PC-9 (cell line): ENCODE data around the gene AXIN2. TPM values are rescaled to one million over a fixed set of nuclear protein-coding genes. Genes with fewer than 3 reads are reported as not detected.
"Not testable (repeated sequence)": the region's sequence is repeated elsewhere in the genome, so short reads cannot be mapped to it uniquely, and the experiment has no call there.

ENCODE experiments used
- BruUV-seq: library from RNA; stranded (reverse); fragments of 400-500 nt; replicated peaks from 2 replicates; lab custom pipeline; 2021; lab: Mats Ljungman, UMichigan
- CTCF ChIA-PET: fragments of 300-600 bp; sonication (Branson Sonifier 250); formaldehyde crosslinking; loops from one replicate; lab custom pipeline; 2022; ENCODE audit warnings: antibody characterized with exemption; lab: Charles Lee
- POLR2A ChIA-PET: fragments of 300-600 bp; sonication (Branson Sonifier 250); formaldehyde crosslinking; loops from one replicate; lab custom pipeline; 2022; ENCODE audit warnings: antibody characterized with exemption; ENCODE audit not compliant: unreplicated experiment; lab: Charles Lee
- DNase-seq, 2 experiments: peaks; one replicate each; pipeline versions ENCODE4 v3.0.0 to v3.0.0-alpha.2; 2015 to 2022; ENCODE audit warnings: mixed read lengths in 1 of 2
- H2AFZ ChIP-seq: fragments of 200-600 bp; sonication (generic); 2 replicates; pipeline ENCODE4 v1.8.1; 2017; ENCODE audit warnings: antibody characterized with exemption
- H3F3A ChIP-seq: fragments of 200-600 bp; sonication (generic); 2 replicates; pipeline ENCODE4 v1.8.1; 2017; ENCODE audit warnings: antibody characterized with exemption, mild to moderate bottlenecking, low read depth; ENCODE audit not compliant: insufficient read depth
- H3K27ac ChIP-seq: fragments of 200-600 bp; sonication (generic); 2 replicates; pipeline ENCODE4 v1.6.1; 2016; ENCODE audit warnings: mixed run types
- H3K27me3 ChIP-seq: fragments of 200-600 bp; sonication (generic); 2 replicates; pipeline ENCODE4 v1.6.1; 2016; ENCODE audit warnings: low read depth, mixed run types; ENCODE audit not compliant: insufficient read depth
- H3K36me3 ChIP-seq: fragments of 200-600 bp; sonication (generic); 2 replicates; pipeline ENCODE4 v1.6.1; 2016; ENCODE audit warnings: low read depth, mixed run types
- H3K4me1 ChIP-seq: fragments of 200-600 bp; sonication (generic); replicated peaks from 2 replicates; pipeline ENCODE4 v1.6.1; 2016; ENCODE audit warnings: mixed run types; ENCODE audit not compliant: insufficient read depth
- H3K4me2 ChIP-seq: fragments of 200-600 bp; sonication (generic); 2 replicates; pipeline ENCODE4 v1.6.1; 2017; ENCODE audit warnings: mixed run types
- H3K4me3 ChIP-seq: fragments of 200-600 bp; sonication (generic); 2 replicates; pipeline ENCODE4 v1.6.1; 2016; ENCODE audit warnings: mixed run types
- H3K79me2 ChIP-seq: fragments of 200-600 bp; sonication (generic); 2 replicates; pipeline ENCODE4 v1.6.1; 2017; ENCODE audit warnings: low read depth, mixed run types
- H3K9me2 ChIP-seq: fragments of 200-600 bp; sonication (generic); 2 replicates; pipeline ENCODE4 v1.8.1; 2017; ENCODE audit warnings: mild to moderate bottlenecking; ENCODE audit not compliant: insufficient read depth
- H3K9me3 ChIP-seq: fragments of 200-600 bp; sonication (generic); 2 replicates; pipeline ENCODE4 v1.8.1; 2016; ENCODE audit warnings: low read depth; ENCODE audit not compliant: insufficient read depth
- H4K20me1 ChIP-seq: fragments of 200-600 bp; sonication (generic); 2 replicates; pipeline ENCODE4 v1.8.1; 2017; ENCODE audit not compliant: insufficient read depth
- CTCF ChIP-seq: fragments of 200-600 bp; sonication (generic); conservative IDR thresholded peaks from 2 replicates; pipeline ENCODE4 v1.6.1; 2017; ENCODE audit warnings: mixed run types, antibody characterized with exemption, mild to moderate bottlenecking, moderate library complexity
- EZH2 ChIP-seq: fragments of 200-600 bp; sonication (generic); IDR thresholded peaks from 2 replicates; pipeline ENCODE4 v1.8.0; 2017; ENCODE audit warnings: antibody characterized with exemption, low read depth
- intact Hi-C: fragments of 100-400 bp; cut with micrococcal nuclease; formaldehyde crosslinking; loops from one replicate; pipeline ENCODE4 v1.10.0; 2022; ENCODE audit not compliant: unreplicated experiment
- total RNA-seq: library from RNA; stranded (reverse); gene quantifications from 2 replicates; pipeline ENCODE4 v1.2.3, GENCODE V29; 2021

The AXIN2 gene
- total RNA-seq, 1 experiment from 2014 or later: 0.24 TPM

DNA sequence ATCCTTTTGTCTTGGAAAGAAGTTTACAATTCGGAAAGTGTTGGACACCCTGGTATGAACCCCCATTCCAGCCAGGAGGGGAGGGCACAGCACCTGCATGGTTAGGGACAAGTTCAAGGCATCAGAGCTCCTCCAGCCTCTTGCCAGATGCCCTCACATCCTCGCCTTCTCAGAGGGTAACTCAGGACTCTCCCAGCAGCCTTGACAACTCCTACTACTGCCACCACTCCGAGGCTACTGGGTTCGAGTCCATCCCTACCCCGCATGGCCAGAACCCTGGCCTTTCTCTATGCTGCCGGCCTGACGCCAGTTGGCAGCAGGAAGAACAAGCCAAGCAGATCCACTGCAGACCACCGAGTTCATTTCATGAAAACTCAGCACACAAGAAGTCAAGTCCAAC lies 34.1 kb downstream of the AXIN2 start:
- TF ChIP-seq EZH2: no peak
- no peak for TF ChIP-seq CTCF
- DNase-seq: no peak
- POLR2A ChIA-PET: no interaction called here

GRCh38 chr17:65526854-65527253 lies 34.6 kb downstream of the AXIN2 start:
- H3F3A ChIP-seq, H3K4me3 ChIP-seq, H3K79me2 ChIP-seq, H3K4me2 ChIP-seq, H3K27ac ChIP-seq, H3K27me3 ChIP-seq, CTCF ChIA-PET, H3K9me3 ChIP-seq, H3K9me2 ChIP-seq, H3K36me3 ChIP-seq, POLR2A ChIA-PET, DNase-seq, H4K20me1 ChIP-seq, BruUV-seq, intact Hi-C loops, H2AFZ ChIP-seq: not testable (repeated sequence)
- H3K4me1 ChIP-seq: peaks cover 19% of the 10 kb centered on the region

More for the DNA sequence above, 34.1 kb downstream of the AXIN2 start:
- no peak overlapping the region for H2AFZ ChIP-seq
- H3K27me3 ChIP-seq: no peaks in the 10 kb centered on the region
- H4K20me1 ChIP-seq: no peaks in the 10 kb centered on the region
- CTCF ChIA-PET: no interaction called here
- no peaks in the 10 kb centered on the region for H3K36me3 ChIP-seq
- no peak overlapping the region for H3K27ac ChIP-seq
- H3K4me3 ChIP-seq: no peak overlapping the region
- no peaks in the 10 kb centered on the region; the same call in 1 of the 2 replicates for H3F3A ChIP-seq
- intact Hi-C loops: no loop called here
- peaks cover 20% of the 10 kb centered on the region for H3K4me1 ChIP-seq
- H3K9me2 ChIP-seq: no peaks in the 10 kb centered on the region
- H3K79me2 ChIP-seq: no peaks in the 10 kb centered on the region
- no TSS peak for BruUV-seq
- no peak overlapping the region for H3K4me2 ChIP-seq
- H3K9me3 ChIP-seq: no peaks in the 10 kb centered on the region

DNA sequence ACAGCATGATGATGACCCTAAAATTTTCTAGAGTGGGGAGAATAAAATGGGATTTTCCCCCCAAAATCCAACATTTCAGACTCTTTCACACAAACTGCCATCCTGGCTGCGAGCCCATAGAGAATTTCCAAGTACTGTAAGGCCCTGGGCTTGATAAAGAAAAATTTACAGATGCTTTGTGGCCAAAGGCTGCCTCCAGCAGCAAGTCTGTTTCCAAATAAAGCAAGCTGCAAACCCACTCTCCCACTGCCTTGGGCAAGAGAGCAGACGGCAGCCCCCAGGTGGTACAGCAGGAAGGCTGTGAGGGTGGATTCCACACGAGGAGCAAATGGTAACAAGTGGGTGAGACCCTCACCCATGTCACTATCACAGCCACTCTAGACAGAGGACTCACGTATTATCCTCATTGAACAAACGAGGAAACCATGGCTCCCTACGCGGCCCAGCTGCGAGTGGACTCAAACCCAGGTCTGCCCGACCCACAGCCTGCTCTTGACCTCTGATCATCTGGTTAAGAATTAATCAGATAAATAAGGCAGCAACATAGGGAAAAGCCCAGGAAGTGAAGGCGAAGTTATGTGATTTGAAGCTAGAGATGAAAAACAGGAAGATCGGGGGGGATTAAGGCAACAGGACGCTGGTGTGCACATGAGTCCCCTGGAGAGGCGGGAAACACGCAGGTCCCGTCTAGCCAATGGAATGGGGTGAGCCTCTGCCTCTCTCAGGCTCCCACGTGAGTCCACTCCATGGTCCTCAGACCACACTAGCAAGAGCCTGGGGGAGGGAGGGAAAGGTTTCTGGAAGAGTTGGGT lies 37.4 kb downstream of the AXIN2 start:
- no TSS peak for BruUV-seq
- Histone ChIP-seq H3K4me3 (no peak overlapping the region), H3K4me1 (peaks cover 13% of the 10 kb centered on the region; the same call in 1 of the 2 replicates), H3F3A (no peaks in the 10 kb centered on the region; the same call in 1 of the 2 replicates), H4K20me1 (no peaks in the 10 kb centered on the region), H2AFZ (no peak overlapping the region), H3K9me2 (no peaks in the 10 kb centered on the region), H3K4me2 (no peak overlapping the region), H3K27me3 (no peaks in the 10 kb centered on the region), H3K9me3 (no peaks in the 10 kb centered on the region), H3K27ac (no peak overlapping the region), H3K36me3 (no peaks in the 10 kb centered on the region), H3K79me2 (no peaks in the 10 kb centered on the region)
- intact Hi-C loops: no loop called here
- no peak for DNase-seq
- TF ChIP-seq EZH2 (no peak), CTCF (no peak)
- ChIA-PET POLR2A (no interaction called here), CTCF (no interaction called here)
